ENCODE results near the gene KCNN2.

The KCNN2 gene

DNA sequence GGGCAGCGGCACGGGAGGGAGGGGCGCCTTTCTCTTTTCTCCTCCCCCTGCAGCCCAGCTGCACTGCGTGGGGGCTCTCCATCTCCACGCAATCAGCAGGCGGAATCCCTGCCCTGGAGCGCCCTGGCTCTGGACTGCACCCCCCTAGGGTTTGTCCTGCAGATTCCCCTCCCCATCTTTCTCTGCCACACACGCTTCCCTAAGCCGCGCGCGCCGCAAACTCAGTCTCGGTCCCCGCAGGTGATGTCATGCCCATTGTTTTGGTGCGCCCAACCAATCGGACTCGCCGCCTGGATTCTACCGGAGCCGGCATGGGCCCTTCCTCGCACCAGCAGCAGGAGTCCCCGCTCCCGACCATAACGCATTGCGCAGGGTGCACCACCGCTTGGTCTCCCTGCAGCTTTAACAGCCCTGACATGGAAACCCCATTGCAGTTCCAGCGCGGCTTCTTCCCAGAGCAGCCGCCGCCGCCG is at the start of gene KCNN2:
Gene KCNN2 (plus strand): TSS at position 347 of the 473 bp plus-strand sequence. CDS start 70 bp downstream, at position 417.
- DNase-seq (ENCODE audit: low spot score), result peak; percentile 20

DNA sequence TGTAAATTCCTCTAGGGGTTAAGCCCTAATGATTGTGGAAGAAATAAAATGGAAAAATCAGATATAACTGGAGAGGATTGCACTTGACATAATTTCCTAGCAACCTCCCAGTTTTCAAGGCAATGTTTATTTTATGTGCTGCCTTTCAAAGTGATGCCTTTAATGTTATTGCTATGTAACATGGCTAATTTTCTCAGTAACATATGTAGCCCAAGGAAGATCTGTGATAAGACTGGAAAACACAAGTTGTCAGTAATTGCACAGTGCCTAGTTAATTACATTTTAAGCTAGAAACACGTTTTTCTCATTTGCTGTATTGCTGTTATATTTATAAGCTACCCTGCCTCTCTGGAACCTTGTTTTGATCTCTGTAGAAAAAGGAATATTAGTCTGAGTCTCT is 49.2 kb upstream of the KCNN2 start:
- DNase-seq (ENCODE audit: low spot score), result no peak

GRCh38 chr5:114314061-114314460 is 47.8 kb upstream of the KCNN2 start:
- DNase-seq (ENCODE audit: low spot score), result no peak

DNA sequence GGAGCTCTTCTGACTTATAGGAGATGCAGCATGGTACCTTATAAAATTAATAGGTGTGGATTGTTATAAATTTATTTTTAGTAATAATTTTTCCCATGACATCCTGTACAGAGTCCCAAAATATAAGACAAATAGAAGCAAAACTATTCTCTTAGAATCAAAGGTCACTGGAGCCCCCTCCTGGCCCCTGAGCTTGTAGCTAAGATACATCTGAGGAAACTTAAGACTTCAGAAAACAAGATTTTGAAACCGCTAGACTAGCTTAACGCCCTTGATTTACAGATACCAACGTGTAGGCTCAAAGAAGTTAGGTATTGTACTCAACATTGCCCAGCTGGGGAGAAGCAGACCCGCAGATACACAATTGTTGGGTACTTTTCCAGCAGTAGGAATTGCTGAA is 45.7 kb upstream of the KCNN2 start:
- DNase-seq (ENCODE audit: low spot score), result no peak

DNA sequence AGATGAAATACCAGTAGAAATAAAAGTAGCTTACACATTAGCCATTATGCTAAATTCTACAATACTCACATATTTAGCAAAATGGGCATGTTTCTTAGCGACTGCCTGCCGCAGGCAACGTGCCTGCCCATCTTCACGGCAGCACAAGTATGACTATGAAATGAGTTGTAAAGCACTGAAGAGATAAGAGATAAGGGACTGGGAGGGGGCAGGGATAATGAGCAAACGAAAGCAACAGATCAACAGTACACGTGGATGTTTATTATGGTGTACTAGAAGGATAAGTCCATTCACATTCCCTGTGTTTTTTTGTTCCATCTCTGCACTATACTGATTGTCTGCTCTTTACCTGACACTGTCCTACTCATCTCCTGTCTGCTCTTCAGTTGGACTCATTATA is 44.1 kb upstream of the KCNN2 start:
- no peak for DNase-seq (ENCODE audit: low spot score)

- DNase-seq (ENCODE audit: low spot score), result no peak
These were observed 42.6 kb upstream of the KCNN2 start for GRCh38 chr5:114319236-114319635.

DNA sequence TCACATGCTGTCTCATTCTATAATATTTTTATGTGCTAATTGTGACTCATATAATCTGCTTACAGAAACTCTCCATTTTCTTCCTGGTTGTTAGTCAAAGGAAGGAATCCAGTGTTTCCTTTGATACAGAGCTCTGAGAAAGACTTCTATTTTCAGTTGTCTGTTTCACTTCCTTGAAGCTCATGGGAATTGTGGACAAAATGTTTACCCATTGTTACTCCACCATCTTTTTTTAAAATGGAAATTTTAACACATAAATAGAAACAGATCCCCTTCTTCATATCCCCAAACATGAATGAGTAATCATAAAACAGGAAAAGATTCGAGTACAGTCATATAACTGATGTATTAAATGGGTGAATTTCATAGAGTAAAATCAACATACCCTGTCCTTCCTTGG is 42.0 kb upstream of the KCNN2 start:
- no peak for DNase-seq (ENCODE audit: low spot score)

GRCh38 chr5:114324282-114324681 is 37.6 kb upstream of the KCNN2 start:
- no peak for DNase-seq (ENCODE audit: low spot score)

DNA sequence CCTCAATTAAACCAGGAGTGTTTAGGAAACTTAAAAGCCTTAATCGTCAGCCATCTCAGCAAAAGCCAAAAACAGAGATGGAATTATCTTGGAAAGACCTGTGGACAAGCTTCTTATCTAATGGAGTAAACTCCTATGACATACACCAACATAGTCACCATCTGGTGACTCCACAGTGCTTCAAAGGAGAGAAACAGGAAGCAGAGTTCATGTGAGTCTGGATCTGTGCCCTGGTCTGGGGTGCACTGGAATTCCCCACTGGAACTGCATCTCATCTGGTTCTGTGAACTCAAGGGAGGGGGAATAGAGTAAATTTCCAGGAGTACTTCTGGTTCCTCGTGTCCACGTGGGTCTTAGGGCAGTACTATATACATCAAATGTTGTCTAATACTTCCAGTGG is 36.3 kb upstream of the KCNN2 start:
- no peak for DNase-seq (ENCODE audit: low spot score)

GRCh38 chr5:114327474-114327873 is 34.4 kb upstream of the KCNN2 start:
- no peak for DNase-seq (ENCODE audit: low spot score)

DNA sequence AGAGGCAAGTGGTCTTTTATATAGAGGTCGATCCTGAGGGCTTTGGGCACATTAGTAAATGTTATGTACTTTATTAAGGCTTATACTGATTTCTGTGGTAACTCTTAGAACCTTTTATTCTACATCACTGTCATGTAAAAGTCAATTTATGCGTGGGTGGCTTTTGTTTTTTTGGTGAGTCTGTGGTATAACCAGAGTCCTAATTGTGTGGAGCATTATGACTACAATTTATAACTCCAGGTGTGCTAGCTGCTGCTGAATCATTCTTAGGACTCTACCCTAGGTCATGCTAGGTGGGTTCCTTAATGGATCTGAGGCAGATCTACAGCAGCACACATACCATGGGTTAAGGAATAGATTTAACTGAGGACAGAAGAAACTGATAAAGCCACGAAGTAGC is 33.9 kb upstream of the KCNN2 start:
- DNase-seq (ENCODE audit: low spot score), result no peak

DNA sequence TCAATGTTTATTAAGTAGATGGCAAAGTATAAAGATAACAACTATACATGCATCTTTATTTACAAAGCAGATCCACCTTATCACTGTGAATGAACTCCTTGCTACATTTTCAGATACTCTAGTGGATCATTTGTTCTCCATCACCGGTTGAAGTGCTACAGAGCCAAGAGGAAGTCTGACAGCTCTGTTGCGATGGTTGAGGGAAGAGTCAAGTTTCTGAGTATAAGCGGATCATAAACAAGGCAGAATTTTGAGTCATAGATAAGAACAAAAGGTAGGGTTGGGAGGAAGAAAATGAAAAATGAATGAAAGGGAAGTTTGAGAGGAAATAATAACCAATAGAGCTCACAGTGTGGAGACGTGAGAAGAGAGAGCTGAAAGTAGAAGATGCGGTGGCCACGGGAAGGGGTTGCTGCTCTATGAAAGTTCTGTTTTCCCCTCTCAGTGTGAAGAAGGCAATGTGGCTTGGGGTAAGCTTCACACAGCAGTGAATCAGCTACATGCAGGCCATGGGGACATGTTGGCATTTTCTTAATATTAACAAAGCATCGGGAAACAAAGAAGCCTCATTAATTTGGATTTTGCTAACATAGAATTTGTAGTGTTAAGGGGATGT is 30.8 kb upstream of the KCNN2 start:
- no peak for DNase-seq (ENCODE audit: low spot score)

DNA sequence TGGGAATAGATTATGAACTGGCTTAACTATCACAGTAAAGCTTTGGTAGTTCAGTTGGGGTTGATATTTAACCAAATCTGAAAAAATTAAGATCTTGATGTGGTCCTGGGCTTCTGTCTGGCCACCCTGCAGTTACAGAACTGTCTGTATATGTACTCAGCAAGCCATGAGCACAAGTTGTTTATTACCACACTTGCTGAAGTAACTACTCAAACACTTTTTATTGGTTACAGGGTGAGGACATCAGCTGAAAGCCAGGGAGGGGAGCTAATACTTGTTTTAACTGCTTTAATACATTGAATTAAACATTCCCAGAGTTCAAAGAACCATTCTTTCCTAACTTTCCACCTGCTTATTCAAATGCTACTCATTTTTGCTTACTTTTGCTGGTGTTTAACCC is 29.4 kb upstream of the KCNN2 start:
- DNase-seq (ENCODE audit: low spot score), result no peak

DNA sequence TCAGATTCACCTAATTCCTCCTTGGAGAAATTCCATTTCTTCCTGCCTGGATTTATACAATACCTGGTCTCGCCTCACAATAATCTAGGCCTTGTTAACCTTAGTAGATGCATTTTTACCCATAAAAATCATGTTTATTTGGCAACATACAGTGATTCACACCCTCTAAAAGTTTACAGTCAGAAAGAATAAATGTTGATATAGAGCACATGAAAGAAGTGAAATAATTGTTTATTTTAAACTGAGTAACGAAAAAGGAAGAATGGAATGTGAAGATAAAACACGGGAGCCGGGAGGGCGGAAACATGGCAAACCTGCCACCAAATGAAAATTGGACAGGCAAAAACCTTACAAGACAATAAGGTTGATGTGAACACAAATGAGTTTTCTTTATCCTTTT is 28.9 kb upstream of the KCNN2 start:
- no peak for DNase-seq (ENCODE audit: low spot score)

DNA sequence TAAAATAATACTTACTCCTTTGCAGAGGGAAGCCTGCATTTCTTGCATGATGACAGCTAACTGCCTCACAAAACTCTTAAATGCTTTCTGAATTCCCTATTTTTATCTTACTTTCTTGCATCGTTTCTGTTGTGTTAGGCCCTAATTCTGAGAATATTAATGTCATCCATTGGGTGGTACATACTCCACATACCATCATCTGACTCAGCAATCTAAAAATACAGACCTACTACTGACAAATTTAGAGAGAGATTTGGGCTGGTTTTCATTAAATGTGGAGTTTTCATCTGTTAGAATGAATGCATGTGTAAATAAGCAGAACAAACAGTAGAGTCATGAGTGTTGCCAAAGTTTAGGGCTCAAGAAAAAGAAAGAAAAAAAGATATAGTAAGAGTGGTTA is 26.5 kb upstream of the KCNN2 start:
- no peak for DNase-seq (ENCODE audit: low spot score)

DNA sequence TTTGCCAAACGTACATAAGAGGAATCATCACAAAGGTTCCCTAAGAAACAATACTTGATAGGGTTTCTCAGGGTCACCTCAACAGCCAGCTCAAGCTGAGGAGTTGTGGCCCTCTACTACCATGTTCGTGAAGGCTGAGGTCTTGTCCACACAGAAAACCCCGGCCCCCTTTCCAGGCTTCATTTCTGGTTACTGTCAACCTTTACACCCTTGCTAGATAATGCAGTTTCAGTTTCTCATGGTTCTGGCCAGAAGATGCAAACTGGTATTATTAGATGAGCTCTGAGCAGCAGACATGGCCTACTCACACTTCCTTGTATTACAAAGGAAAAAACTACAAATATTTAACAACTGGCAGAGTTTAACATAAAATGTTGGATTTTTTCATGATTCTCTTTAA is 22.8 kb upstream of the KCNN2 start:
- DNase-seq (ENCODE audit: low spot score), result no peak

GRCh38 chr5:114346181-114346580 is 15.7 kb upstream of the KCNN2 start:
- no peak for DNase-seq (ENCODE audit: low spot score)

DNA sequence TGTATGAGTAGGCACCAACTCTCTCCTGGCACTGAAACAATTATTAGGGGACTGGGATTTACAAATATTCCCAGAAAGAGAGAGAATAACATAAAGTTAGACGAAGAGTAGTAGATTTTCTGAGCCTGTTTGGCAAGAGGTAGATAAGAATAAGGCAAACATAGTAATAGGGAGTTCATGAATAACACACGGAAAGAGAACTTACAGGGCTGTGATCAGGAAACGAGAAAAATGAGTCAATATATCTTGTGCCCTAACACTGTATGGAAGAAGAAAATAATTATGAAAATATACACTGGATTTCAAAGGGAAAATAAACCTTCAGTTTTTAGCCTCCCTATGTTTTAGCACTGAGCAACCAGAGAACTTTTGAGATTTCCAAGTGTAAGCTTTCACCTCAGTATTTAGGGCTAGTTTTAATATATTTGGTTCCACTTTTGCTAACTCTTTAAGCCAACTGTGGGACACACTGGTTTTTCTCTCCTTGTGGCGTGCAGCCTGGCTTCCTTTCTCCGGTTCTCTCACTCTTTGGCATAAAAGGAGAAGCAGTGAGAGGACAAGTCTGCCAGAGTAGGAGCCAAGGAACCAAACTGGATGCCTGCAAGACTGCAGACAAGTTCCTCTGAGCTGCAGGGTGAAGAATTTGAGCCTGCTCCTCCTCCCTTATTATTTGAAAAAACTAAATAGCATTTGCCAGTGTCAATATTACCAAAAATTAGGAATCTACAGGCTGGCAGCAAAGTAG is 6.6 kb upstream of the KCNN2 start:
- DNase-seq (ENCODE audit: low spot score), result no peak

GRCh38 chr5:114358329-114358728 is 3.5 kb upstream of the KCNN2 start:
- DNase-seq (ENCODE audit: low spot score), result no peak

DNA sequence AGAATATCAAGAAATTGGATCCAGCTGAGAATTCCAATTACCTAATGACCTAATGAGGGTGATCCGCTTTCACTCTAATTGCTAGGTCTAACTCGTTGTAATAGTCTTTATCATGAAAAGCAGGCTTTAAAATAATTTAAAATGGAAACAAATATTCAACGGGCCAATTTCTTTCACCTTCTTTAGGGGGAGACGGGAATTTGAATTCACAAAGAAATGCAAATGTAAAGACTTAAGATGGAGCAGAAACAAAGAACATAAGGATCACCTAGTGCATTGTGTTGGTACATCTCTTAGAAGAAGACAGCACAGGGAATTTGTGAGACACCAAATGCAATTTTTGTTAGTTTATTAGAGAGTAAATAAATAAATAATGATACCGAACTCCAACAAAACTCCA is 1.5 kb upstream of the KCNN2 start:
- no peak for DNase-seq (ENCODE audit: low spot score)

DNA sequence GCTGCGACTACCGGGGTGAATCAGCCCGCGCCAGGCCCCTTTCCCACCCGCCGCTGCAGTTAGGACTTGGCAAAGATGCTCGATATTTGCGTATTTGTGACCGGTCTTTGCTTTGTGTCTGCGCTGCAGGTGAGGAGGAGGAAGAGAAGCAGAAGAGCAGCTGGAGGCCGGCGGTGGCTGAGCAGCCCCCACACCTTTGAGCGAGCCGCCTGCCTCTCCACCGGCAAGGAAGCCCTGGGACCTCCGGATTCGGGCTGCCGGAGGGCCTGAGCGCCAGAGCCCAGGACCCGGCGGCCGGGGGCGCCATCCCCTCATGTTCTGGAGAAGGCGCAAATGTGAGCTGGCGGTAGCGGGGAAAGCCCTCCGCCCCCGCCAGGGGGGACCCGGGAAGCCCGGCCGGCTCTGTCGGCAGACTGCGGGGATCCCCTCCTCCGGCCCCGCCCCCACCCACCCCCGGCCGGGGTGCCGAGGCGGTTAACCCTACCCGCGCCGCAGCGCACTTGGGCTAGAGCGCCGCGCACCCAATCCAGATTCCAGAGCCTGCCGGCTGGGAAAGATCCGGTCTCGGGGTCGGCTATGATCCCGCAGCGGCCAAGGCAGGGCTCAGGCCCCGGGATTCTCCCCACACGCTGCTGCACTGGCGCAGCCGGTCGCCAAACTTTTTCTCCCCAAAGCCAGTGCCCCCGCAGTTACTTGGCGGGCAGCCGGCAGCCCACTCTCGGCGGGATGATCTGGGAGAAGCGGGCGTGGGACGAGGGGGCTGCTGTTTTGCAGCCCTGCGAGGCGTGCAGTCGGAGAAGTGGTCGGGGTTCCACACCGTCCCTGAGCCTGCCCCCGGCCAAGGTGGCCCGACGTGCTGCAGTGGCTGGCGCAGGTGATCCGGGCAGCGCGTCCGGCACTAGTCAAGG is 800 bp upstream of the KCNN2 start:
- no peak for DNase-seq (ENCODE audit: low spot score)

- no peak for DNase-seq (ENCODE audit: low spot score)
These were observed 517 bp downstream of the KCNN2 start for GRCh38 chr5:114362197-114362976.

Data from HuH-7.5 (cell line).